Stimulated activated CD4-positive, alpha-beta T cell treated with anti-CD3 and anti-CD28 coated beads, Interleukin-4, amount 100 ng/mL, for 1 hour (primary cell): Measurements from ENCODE around the gene PRSS35.
"Not testable (repeated sequence)": the region's sequence is repeated elsewhere in the genome, so short reads cannot be mapped to it uniquely, and the experiment has no call there.

ENCODE experiments used
- DNase-seq: peaks from one replicate; pipeline ENCODE4 v3.0.0-alpha.2; 2020

PRSS35 gene, protein sequence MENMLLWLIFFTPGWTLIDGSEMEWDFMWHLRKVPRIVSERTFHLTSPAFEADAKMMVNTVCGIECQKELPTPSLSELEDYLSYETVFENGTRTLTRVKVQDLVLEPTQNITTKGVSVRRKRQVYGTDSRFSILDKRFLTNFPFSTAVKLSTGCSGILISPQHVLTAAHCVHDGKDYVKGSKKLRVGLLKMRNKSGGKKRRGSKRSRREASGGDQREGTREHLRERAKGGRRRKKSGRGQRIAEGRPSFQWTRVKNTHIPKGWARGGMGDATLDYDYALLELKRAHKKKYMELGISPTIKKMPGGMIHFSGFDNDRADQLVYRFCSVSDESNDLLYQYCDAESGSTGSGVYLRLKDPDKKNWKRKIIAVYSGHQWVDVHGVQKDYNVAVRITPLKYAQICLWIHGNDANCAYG

DNA sequence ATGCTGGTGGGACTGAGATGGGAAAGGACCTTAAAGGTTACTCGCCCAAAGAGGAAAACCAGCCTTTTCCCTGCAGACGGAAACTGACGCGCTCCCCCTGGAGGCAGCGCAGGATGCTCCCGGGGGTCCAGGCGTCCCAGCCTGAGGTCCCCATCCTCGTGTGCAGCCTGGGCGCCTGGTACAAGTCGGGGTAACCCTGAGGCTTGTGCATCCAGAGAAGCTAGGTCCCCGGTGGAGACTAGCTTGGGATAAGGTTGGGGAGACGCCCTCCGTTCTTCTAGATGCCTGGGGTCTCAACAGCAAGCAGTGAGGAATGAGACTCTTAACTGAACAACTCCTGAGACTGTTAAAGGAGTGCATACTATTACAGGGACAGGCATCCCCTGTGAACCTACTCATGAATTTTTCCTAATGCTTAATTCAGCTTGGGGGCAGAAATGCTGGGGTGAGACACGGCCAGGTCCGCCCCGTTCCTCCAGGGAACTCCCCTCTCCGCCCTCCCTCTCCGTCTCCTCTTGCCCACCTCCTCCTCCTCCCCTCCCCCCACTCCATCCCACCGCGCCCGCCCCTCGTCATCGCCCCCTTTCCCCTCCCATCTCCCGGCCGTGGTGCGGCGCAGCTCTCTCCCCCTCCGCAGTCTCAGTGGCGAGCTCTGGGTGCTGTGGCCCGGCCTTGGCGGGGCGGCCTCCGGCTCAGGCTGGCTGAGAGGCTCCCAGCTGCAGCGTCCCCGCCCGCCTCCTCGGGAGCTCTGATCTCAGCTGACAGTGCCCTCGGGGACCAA, at the start of gene PRSS35:
Gene PRSS35 (plus strand): TSS at position 634 of the 781 bp plus-strand sequence. CDS start 10,908 bp downstream, outside the sequence.
- DNase-seq = peak; percentile 10

DNA sequence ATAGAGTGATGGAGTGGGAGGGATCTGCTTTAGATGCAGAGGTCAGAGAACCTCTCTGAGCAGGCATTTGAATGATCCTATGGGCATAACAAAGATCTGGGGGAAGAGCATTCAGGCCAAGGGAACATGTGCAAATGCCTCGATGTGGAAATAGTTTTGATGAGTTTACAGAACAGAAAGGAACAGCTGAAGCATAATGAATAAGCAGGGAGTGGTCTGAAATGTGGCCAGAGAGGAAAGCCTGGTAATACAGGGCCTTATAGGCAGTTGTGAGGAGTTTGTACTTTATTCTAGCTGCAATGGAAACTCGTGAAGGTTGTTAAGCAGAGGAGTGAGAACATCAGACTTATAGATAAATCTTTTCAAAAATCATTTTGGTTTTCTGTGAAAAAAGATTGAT, 48.4 kb upstream of the PRSS35 start:
- no peak for DNase-seq

DNA sequence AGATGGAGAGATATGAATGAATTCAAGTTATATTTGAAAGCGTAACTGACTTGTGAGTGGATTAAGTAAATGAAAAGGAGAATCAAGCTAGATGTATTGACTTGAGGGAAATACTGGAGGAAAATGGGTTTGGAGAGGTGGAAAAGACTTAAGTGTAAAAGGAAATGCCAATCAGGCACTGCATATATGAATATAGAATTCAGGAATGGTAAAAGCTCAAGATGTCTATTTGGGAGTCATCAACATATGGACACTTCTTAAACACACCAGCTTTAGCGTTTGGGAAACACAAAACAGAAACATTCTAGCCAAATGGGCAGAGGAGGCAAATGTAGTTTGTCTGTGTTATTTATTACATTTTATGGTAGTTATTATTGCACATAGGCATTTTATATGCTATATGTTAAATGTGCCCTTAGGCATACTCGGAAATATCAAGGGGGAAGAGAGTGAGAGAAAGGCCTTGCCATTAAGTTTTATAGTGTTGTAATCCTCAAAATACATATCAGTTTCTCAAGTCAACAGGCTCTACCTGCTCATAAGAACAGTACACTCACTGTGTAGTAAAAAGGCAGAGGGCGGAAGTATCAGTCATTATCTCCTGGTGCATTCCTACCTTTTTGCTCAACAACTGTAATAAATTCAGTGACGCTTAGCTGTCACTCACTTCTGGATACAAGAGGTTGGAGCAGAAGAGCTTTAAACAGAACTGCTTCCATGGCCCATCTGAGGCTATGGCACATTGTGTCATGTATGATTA, 47.8 kb upstream of the PRSS35 start:
- DNase-seq = no peak

DNA sequence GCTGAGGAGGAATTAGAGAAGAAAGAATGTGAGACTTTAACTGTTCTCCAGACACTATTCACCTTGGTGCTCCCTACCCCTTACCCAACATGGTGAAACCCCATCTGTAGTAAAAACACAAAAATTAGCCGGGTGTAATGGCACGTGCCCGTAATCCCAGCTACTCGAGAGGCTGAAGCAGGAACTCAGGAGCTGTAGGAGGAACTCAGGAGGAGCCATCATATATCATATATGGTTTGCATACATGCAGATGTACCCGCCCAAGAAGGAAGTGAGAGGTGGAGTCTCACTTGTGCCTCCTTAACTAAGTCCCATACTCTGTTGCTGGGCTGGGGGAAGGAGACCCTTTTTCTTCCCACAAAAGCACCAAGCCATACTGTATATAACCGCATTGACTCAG, 46.0 kb upstream of the PRSS35 start:
- DNase-seq = no peak

DNA sequence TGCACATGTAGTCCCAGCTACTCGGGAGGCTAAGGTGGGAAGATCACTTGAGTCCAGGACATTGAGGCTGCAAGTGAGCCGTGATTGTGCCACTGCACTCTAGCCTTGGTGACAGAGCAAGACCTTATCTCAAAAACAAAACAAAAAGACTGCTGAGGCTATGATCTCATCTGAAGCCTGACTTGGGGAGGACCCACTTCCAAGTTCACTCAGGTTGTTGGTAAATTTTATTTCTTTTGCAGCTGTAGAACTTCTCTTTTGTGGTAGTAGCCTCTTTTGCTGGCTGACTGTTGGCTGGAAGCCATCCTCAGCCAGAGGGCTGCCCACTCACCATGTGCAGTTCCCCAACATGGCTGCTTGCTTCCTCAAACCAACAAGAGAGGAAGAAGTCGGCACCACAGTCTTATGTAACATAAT, 44.7 kb upstream of the PRSS35 start:
- DNase-seq = no peak

DNA sequence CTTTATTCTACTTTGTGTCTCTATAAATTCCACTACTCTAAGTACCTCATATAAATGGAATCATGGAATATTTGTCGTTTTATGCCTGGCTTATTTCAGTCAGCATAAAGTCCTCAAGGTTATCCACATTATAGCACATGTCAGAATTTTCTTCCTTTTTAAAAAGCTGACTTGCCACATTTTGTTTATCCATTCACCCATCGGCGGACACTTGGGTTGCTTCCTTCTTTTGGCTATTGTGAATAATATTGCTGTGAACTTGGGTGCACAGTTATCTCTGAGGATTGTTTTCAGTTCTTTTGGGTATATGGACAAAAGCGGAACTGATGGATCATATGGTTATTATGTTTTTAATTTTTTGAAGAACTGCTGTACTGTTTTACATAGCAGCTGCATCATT, 42.3 kb upstream of the PRSS35 start:
- DNase-seq = no peak

DNA sequence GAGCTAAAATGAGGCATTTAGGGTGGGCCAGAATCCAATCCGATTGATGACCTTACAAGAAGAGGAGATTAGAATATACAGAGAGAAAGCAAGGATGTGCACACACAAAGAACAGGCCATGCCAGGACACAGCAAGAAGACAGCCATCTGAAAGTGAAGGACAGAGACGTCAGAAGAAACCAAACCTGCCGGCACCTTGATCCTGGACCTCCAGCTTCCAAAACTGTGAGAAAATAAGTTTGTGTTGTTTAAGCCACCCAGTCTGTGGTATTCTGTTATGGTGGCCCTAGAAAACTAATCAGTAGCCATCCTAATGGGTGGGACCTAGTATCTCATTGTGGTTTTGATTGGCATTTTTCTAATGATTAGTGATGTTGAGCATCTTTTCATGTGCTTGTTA, 41.7 kb upstream of the PRSS35 start:
- DNase-seq = no peak

DNA sequence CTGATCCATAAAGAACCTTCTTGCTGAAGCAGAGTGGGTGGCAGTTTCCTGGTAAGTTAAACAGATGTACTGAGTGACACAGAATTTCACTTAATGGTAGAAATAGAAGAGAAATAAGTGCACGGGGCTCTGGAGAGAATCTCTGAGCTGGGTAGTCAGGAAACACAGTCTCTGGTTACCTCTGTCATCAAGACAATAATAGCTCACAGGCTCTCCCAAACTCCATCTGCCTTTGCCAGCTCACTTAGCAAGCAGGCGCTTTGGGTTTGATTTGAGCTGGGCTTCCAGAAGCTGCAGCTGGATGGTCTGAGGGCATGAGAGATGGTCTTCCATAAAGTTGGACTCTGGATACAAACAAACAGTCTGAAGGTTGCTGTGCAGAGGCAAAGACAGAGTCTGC, 39.6 kb upstream of the PRSS35 start:
- no peak for DNase-seq

DNA sequence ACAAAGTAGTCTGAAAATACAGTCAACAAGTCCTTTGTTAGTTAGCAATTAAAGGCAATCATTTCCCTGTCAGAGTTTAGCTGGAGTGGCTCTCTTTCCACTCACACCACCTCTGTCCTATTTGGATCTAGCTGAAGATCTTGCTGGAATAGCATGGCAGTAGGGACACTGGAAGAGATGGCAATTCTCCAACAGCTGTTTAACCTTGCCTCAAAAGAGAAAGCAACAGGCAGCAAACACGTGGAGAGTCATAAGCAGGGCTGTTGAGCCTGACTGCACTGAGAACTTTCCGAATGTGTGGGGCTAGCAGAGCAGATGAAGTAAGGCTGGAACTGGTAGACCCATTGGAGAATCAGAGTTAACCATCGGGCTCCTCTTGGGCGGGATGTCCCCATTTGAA, 38.0 kb upstream of the PRSS35 start:
- DNase-seq = no peak

DNA sequence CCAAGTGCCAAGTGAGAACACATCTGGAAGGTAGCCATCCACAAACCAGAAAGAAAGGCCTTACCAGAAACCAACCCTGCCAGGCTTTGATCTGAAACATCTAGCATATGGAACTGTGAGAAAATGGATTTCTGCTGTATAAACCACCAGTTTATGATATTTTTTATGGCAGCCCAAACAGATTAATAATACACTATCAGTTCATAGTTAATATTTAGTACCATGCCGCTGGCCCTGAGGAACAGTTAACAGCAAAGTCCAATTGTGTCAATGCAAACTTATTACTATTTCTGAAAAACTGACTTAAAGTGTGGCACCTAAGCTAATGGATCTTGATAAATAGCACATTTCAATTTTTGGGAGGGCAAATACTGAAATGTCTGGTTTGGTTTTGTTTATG, 35.4 kb upstream of the PRSS35 start:
- DNase-seq = no peak

DNA sequence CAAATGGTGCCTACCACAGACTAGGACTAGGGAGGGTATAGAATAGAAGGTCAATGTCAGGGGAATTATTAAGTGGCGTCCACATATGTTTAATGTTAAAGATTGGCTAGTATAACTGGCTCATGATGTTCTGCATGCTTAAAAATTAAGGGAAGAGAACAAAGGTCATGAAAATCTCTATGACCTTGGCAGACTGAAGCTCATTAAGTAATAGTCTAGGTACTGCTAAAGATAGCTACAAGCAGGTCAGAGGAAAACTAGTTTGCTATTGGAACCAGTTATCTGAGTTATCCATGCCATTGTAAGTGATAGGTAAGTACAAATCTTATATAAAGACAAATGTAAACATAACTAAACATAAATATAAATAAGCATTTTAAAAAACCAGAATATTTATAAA, 32.9 kb upstream of the PRSS35 start:
- DNase-seq = no peak

DNA sequence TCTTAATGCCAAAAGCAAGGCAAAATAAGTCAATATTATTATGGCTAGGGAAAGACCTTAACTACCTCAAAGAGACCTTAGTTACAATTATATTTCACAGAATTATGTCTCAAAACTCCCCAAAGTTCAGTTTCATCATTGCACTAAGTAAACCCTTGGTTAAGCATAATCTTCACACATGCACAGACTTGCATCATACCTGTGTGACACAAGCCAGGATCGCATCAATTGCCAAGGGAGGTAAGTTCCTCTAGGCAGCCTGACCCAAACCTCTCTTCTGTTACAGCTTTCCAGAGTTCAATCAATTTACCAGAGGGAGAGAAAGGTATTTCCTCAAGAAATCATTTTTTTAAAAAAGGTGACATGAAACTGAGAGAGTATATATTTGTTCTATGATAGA, 31.9 kb upstream of the PRSS35 start:
- DNase-seq = no peak

DNA sequence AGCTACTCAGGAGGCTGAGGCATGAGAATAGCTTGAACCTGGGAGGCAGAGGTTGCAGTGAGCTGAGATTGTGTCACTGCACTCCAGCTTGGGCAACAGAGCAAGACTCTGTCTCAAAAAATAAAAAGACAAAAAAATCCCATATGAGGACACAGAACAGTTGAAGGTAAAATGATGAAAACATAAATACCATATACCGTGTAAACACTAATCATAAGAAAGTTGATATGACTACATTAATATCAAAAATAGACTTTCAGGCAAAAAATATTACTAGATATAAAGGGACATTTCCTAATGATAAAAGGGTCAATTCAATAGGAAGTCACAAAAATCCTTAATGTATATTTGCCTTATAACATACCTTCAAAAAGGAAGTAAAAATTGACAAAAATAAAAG, 30.4 kb upstream of the PRSS35 start:
- not testable (repeated sequence) for DNase-seq

DNA sequence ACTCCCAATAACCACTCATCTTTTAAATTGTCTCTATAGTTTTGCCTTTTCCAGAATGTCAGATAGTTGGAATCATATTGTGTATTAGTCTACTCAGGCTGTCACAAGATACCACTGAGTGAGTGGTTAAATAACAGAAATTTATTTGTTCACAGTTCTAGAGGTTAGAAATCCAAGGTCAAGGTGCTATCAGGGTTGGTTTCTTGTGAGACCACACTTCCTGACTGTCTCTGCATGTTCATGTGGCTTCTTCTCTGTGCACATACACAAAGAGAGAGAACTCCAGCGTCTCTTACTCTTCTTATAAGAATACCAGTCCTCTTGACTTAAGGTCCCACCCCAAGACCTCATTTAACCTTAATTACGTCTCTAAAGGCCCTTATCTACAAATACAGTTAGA, 23.9 kb upstream of the PRSS35 start:
- no peak for DNase-seq

DNA sequence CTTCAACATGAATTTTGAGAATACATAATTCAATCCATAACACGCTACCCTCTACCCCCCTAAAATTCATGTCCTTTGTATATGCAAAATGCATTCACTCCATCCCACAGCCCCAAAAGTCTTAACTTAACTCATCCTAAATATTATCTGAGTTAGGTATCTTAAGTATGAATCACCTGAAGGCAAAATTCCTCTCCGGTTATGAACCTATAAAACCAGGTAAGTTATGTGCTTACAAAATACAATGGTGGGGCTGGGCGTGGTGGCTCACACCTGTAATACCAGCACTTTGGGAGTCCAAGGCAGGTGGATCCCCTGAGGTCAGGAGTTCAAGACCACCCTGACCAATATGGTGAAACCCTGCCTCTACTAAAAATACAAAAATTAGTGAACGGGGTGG, 23.5 kb upstream of the PRSS35 start:
- no peak for DNase-seq

DNA sequence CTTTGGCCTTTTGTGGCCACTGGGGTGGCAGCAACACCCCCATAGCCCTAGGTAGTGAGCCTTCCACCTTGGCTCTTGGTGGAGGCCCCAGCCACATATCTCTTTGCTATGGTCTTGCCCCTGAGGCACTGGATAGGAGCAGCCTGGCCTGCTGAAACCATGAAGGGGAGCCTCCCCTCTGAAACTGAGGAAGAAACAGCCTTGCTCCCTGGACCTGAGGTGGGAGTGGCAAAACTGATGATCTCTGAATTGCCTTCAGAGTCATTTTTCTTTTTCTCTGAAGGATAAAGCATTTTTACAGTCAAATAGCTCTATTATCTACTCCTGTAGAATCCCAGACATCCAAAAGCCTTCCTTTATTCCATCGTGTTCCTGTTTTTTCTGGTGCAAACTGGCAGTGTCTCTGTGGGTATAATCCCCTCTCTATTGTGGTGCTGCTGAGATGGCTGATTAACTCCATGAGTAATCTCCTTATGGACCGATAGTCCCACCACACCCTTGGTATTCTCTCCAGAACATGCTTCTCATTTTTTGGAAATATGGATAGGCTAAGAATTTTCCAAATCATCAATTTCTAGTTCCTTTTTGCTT, 22.0 kb upstream of the PRSS35 start:
- DNase-seq = no peak

DNA sequence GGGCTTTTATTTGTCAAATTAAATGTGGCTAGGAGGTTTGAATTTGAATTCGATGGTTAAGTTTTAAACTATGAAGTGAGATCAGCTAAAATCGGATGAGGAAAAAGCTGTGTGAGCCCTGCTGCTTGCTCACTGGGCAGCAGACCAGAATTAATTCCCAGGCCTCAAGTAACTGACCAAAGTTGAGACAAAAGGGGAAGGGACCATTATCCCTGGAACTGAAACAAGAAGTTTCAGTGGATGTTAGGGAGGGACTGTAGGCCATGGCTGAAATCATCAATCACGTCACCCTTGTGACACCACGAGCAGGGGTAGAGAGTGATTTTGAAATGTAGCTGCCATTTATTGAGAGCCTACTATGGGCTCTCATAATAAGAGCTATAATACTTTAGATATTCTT, 7.0 kb upstream of the PRSS35 start:
- no peak for DNase-seq

DNA sequence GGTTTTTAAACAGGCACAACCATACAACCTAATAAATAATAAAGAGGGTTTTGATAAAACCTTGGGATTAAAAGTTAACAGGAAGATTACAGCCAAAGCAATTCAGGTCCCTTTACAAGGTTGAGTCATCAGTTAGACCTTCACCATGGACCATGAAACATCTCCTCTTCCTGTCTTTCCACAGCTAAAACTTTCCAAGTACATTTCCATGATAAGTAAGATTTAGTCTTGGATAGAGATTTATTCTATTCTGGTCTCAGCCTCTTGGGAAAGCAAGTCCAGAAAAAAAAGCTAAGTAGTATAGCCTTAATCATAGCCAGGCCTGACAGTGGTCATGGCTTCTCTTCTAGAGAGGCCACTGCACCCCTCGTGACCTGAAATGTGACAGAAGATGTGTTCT, 2.9 kb upstream of the PRSS35 start:
- DNase-seq = no peak

DNA sequence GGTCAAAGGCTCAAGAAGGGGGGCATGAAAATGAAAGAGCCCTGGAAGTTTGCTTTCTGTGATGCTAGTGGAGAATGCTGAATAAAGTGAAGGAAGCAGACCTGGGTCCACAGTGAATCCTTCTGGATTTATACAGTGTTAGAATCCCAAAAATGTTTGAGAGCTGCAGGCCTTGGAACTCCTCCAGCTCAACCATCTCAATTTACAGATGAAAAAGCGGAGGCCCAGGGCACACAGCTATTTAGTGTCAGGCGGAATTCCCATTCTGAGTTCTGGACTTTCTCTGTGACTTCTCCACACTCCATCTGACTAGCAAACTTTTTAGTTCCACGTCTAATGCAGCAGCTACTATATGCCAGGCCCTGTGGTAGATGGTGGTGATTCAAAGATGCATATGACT, 1.5 kb upstream of the PRSS35 start:
- no peak for DNase-seq

DNA sequence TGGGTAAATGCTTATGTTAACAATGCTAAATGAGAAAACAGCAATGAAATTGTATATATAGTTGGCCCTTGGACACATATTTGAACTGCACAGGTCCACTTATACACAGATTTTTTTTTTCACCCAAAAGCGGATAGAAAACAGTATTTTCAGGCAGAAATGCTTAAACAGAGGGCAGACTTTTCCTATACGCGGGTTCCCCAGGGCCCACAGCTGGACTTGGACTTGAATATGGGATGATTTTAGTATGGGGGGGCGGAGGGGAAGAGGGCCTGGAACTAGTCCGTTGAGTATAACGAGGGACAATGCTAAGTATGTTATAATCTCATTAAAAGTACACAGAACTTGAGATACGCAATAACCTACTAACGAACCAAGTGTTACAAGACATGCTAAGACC, 1.1 kb upstream of the PRSS35 start:
- no peak for DNase-seq

DNA sequence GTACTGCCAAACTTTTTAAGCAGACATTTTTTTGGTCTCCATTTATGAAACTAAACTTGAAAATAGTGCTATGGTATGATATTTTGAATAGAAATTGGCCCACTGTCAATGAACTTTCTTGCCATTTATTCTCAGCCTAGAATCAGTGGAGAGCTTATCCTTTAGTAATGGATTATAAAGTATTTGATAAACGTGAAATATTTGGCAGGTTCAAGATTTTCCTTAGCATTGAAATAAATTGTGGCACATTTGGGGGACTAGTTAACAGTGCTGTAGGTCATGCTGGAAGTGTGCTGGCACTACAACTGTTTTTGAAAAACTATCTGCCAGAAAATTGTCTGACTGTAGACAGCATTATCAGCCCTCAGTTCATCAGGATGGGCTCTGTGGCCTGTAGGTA, 2.1 kb downstream of the PRSS35 start:
- no peak for DNase-seq

DNA sequence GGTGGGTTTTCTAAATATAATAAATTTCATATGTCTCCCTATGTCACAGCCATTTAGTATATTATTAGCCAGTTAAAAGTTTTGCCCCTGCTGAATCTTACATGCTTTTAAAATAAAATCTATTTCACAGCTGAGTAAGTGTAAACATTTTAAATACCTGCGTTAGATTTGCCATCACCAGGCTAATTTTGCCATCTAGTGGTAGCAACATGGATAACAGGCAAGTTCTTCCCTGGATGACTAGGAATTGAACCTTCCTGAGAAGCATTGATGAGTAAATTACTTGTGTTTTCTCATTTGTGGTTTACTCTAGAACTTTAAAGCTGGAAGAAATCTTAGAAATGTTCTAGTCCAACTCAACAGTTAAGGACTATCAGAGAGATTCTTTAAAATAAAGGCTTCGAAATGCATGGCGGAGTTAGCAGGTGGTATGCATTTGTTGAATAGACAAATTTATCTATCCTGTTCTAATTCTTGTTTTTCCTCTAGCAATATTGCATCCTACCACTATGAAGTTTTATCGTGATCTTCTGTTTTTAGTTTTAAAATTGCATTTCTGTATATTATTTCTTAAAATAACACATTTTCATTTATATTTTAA, 2.6 kb downstream of the PRSS35 start:
- DNase-seq = no peak

DNA sequence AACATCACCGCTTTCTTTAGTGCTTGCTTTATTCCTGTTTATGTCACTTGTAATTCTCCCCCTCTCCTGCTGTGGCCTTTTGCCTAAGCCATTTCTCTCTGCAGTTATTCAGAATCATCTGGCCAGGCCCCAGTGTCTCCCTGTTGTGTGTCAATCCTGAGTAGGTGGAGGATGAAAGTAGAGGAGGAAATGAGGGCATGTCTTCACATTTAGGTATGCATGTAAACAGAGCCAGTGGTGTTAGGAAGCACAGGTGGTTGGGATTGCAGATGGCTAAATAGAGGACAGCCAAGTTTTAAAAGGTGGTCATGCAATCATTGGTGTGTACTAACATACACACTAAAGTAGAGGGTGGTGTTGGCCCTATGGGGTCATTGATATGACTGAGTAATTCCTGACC, 5.2 kb downstream of the PRSS35 start:
- no peak for DNase-seq
